GM12878 (cell line): ENCODE measurements around the gene OLA1. TPM values are rescaled to one million over a fixed set of nuclear protein-coding genes. Genes with fewer than 3 reads are reported as not detected.
A peak's percentile ranks its signal among the peaks of the same experiment; 100 is the strongest.

ENCODE experiments used
- ATAC-seq: fragments of 200-7000 bp; cut with Tn5 transposase; 3 replicates; pipeline ENCODE4 v1.9.1; 2020; ENCODE audit warnings: mild to moderate bottlenecking, moderate library complexity
- BruUV-seq: library from RNA; stranded (reverse); fragments of 400-500 nt; replicated peaks from 2 replicates; lab custom pipeline; 2021; lab: Mats Ljungman, UMichigan
- CTCF ChIA-PET: fragments of 300-600 bp; sonication (Branson Sonifier 250); formaldehyde crosslinking; extraction: SDS; loops from one replicate; lab custom pipeline; 2021; ENCODE audit warnings: inconsistent platforms; lab: Yijun Ruan, JAX
- POLR2A ChIA-PET: fragments of 350-600 bp; formaldehyde crosslinking; extraction: SDS; loops from one replicate; lab custom pipeline; 2021; ENCODE audit warnings: inconsistent platforms; lab: Charles Lee
- RAD21 ChIA-PET: fragments of 300-600 bp; sonication (Branson Sonifier 250); formaldehyde crosslinking; loops from one replicate; lab custom pipeline; 2023; ENCODE audit warnings: antibody characterized with exemption; ENCODE audit not compliant: unreplicated experiment; lab: Charles Lee
- SMC1A ChIA-PET: fragments of 300-600 bp; sonication (Branson Sonifier 250); formaldehyde crosslinking; loops from one replicate; lab custom pipeline; 2023; ENCODE audit not compliant: unreplicated experiment, uncharacterized antibody; lab: Charles Lee
- DNase-seq: peaks from one replicate; pipeline ENCODE4 v3.0.0-alpha.2; 2011; ENCODE audit warnings: low read depth, low spot score
- FAIRE-seq: peaks from 3 replicates; lab custom pipeline; 2011; peaks lifted over from hg19 to GRCh38; lab: Jason Lieb, UNC
- H2AFZ ChIP-seq: 2 replicates; pipeline ENCODE4 v1.6.0; 2011; ENCODE audit warnings: low read depth, low read length, control low read depth; ENCODE audit not compliant: control insufficient read depth
- H3K27ac ChIP-seq: 2 replicates; pipeline ENCODE4 v1.5.1; 2011; ENCODE audit warnings: control low read depth; ENCODE audit not compliant: control insufficient read depth, insufficient read depth
- H3K27me3 ChIP-seq, 2 experiments: replicated peaks in 1 of 2; 2 replicates each; pipeline versions ENCODE4 v1.6.0 to v1.6.1; 2011; ENCODE audit warnings: low read length in 1 of 2; ENCODE audit not compliant: control insufficient read depth in 2 of 2, insufficient read depth in 2 of 2
- H3K36me3 ChIP-seq, 2 experiments: 2 replicates each; pipeline ENCODE4 v1.5.1; 2011; ENCODE audit warnings: low read length in 1 of 2; ENCODE audit not compliant: control insufficient read depth in 2 of 2, insufficient read depth in 2 of 2
- H3K4me1 ChIP-seq: 2 replicates; pipeline ENCODE4 v1.6.1; 2011; ENCODE audit warnings: mild to moderate bottlenecking, low read length, moderate library complexity, mixed read lengths; ENCODE audit not compliant: control insufficient read depth, insufficient read depth
- H3K4me2 ChIP-seq: 2 replicates; pipeline ENCODE4 v1.6.0; 2011; ENCODE audit warnings: control low read depth; ENCODE audit not compliant: control insufficient read depth, insufficient read depth
- H3K4me3 ChIP-seq: fragments of 200-600 bp; sonication (generic); 2 replicates; pipeline ENCODE4 v1.5.1; 2016
- H3K79me2 ChIP-seq: 2 replicates; pipeline ENCODE4 v1.6.0; 2011; ENCODE audit warnings: low read length; ENCODE audit not compliant: control insufficient read depth, insufficient read depth
- H3K9ac ChIP-seq: 2 replicates; pipeline ENCODE4 v1.8.0; 2011; ENCODE audit warnings: low read length, control low read depth, mixed read lengths; ENCODE audit not compliant: control insufficient read depth, insufficient read depth
- H3K9me3 ChIP-seq: replicated peaks from 3 replicates; pipeline ENCODE4 v1.5.1; 2011; ENCODE audit warnings: mild to moderate bottlenecking, low read length; ENCODE audit not compliant: control insufficient read depth, insufficient read depth
- H4K20me1 ChIP-seq: 2 replicates; pipeline ENCODE4 v1.6.0; 2011; ENCODE audit not compliant: control insufficient read depth, insufficient read depth
- KDM1A ChIP-seq: fragments of 200-600 bp; sonication (generic); IDR thresholded peaks from 2 replicates; pipeline ENCODE4 v1.6.1; 2016; ENCODE audit warnings: borderline replicate concordance
- MTA2 ChIP-seq: fragments of 450-650 bp; IDR thresholded peaks from 2 replicates; pipeline ENCODE4 v1.6.1; 2016; ENCODE audit warnings: low read depth, mild to moderate bottlenecking, moderate library complexity
- NRF1 ChIP-seq: conservative IDR thresholded peaks from 2 replicates; pipeline ENCODE4 v1.6.1; 2011; ENCODE audit warnings: mild to moderate bottlenecking, low read depth, low read length, improper control_type of control experiment
- PAX5 ChIP-seq: IDR thresholded peaks from 2 replicates; pipeline ENCODE4 v1.6.1; 2011; ENCODE audit warnings: low read depth, low read length, borderline replicate concordance
- REST ChIP-seq: IDR thresholded peaks from 2 replicates; pipeline ENCODE4 v1.6.1; 2012; ENCODE audit warnings: mild to moderate bottlenecking, low read depth, low read length
- SREBF1 ChIP-seq: IDR thresholded peaks from 2 replicates; pipeline ENCODE4 v1.6.1; 2012; ENCODE audit warnings: mild to moderate bottlenecking, low read length
- SRF ChIP-seq, 2 experiments: IDR thresholded peaks; 2 replicates each; pipeline ENCODE4 v1.6.1; 2011; ENCODE audit warnings: low read depth in 2 of 2, low read length in 2 of 2, mild to moderate bottlenecking in 1 of 2, moderate library complexity in 1 of 2
- ZNF384 ChIP-seq: IDR thresholded peaks from 2 replicates; pipeline ENCODE4 v1.6.1; 2012; ENCODE audit warnings: low read depth, mild to moderate bottlenecking, low read length, improper control_type of control experiment, borderline replicate concordance
- WGBS: methylation state at CpG from one replicate; pipeline ENCODE4 v1.1.6; 2016; ENCODE audit warnings: low lambda C conversion rate; ENCODE audit not compliant: insufficient replicate concordance, insufficient coverage; ENCODE audit errors: missing lambda C conversion rate; 5-methylcytosine and 5-hydroxymethylcytosine counted together
- in situ Hi-C: fragments of 300-500 bp; cut with MboI; formaldehyde crosslinking; loops from 9 replicates; pipeline ENCODE4 v1.14.3; 2018; ENCODE audit warnings: mixed read lengths
- intact Hi-C: fragments of 100-400 bp; cut with micrococcal nuclease; formaldehyde crosslinking; loops from one replicate; pipeline ENCODE4 v1.14.2; 2022; ENCODE audit not compliant: unreplicated experiment
- polyA plus RNA-seq, 11 experiments: library from polyadenylated mRNA; depleted of rRNA in 4 of 11; unstranded in 6 of 11; stranded (reverse) in 5 of 11; fragments of >200 nt; fragmentation: Nextera tagmentation in 4 of 11; fragmentation: Illumina TruSeq in 1 of 11; extraction: Ambion mirVana in 4 of 11; extraction: Trizol in 1 of 11; gene quantifications; 1 replicate in 1 of 11; 2 replicates in 10 of 11; pipeline versions ENCODE4 v1.2.1 to v1.2.3, GENCODE V29; 2011 to 2016; ENCODE audit warnings: inconsistent platforms in 2 of 11, missing spikeins in 2 of 11, low read depth in 1 of 11
- total RNA-seq, 4 experiments: library from RNA; depleted of rRNA in 3 of 4; stranded (reverse); fragments of >200 nt in 3 of 4; fragmentation: Illumina TruSeq in 1 of 4; extraction: Trizol in 1 of 4; gene quantifications; 2 replicates each; pipeline versions ENCODE4 v1.2.1 to v1.2.3, GENCODE V29; 2013 to 2021

Gene OLA1
- total and polyA plus RNA-seq, 10 of the 15 experiments (the other 5 are each of a cell fraction or from before 2014, with no cell fraction given): 107 to 238 (median 142) TPM

GRCh38 chr2:174117951-174118930 lies 130.1 kb downstream of the OLA1 start:
- no peaks in the 10 kb centered on the region for H3K27me3 ChIP-seq
- ChIA-PET RAD21 (no interaction called here), SMC1A (interaction anchor here (1.0 kb wide), 1 partner anchor 12 kb away, joined by 5 read pairs; no protein-coding TSS in a partner anchor), CTCF (interaction anchor here (0.9 to 1.0 kb wide), 2 partner anchors 223 kb away, joined by 3 to 4 read pairs; no protein-coding TSS in a partner anchor), POLR2A (no interaction called here)
- ATAC-seq: peak; percentile 46; the same call in 2 of the 3 replicates
- no peaks in the 10 kb centered on the region for H3K9me3 ChIP-seq
- H4K20me1 ChIP-seq: no peaks in the 10 kb centered on the region
- peaks cover 0 to 5% of the 10 kb centered on the region in 2 experiments; a peak in 1 of 4 replicates for H3K36me3 ChIP-seq
- no TSS peak for BruUV-seq
- no peak overlapping the region for H3K4me2 ChIP-seq
- no peak for DNase-seq
- no peaks in the 10 kb centered on the region for H3K79me2 ChIP-seq
- in situ Hi-C loops (no loop called here), intact Hi-C loops (no loop called here)
- no peaks in the 10 kb centered on the region for H3K4me1 ChIP-seq
- 79% methylated on average over 9 of the region's 9 CpGs for WGBS
- no peak overlapping the region for H3K27ac ChIP-seq
- no peak overlapping the region for H3K9ac ChIP-seq
- FAIRE-seq: no peak
- no peak overlapping the region for H2AFZ ChIP-seq
- TF ChIP-seq NRF1 (no peak), SRF (IDR thresholded peaks at IDR 0.05; ENCODE audit: low read depth in 2 of 2, low read length in 2 of 2) (no peak), PAX5 (no peak), ZNF384 (0 out of 2 replicates have a peak, but pooled peaks have one; percentile 22)
- no peak overlapping the region for H3K4me3 ChIP-seq

- H3K27me3 ChIP-seq: no peaks in the 10 kb centered on the region
- no peaks in the 10 kb centered on the region for H4K20me1 ChIP-seq
- 100% methylated on average over 2 of the region's 2 CpGs for WGBS
- CTCF ChIA-PET: no interaction called here
- no peak overlapping the region for H3K9ac ChIP-seq
- in situ Hi-C loops: no loop called here
- no TSS peak for BruUV-seq
- RAD21 ChIA-PET: no interaction called here
- intact Hi-C loops: no loop called here
- no peak for DNase-seq
- SMC1A ChIA-PET: no interaction called here
- no peaks in the 10 kb centered on the region for H3K79me2 ChIP-seq
- no peak overlapping the region for H3K27ac ChIP-seq
- TF ChIP-seq KDM1A (no peak), SREBF1 (no peak), REST (no peak), MTA2 (no peak)
- TF ChIP-seq, all 136 proteins: peak for 0
- peaks cover 0 to 9% of the 10 kb centered on the region in 2 experiments; a peak in 1 of 4 replicates for H3K36me3 ChIP-seq
- H3K4me1 ChIP-seq: no peaks in the 10 kb centered on the region
- no peak overlapping the region for H2AFZ ChIP-seq
- H3K4me2 ChIP-seq: no peak overlapping the region
- H3K4me3 ChIP-seq: no peak overlapping the region
- no peak for ATAC-seq
- FAIRE-seq: no peak
- H3K9me3 ChIP-seq: no peaks in the 10 kb centered on the region
- POLR2A ChIA-PET: no interaction called here
Measured at GRCh38 chr2:174112073-174112472, 136.3 kb downstream of the OLA1 start.
